IPS DF 6.9 (cell line): ENCODE results near the gene EIF4E3.

Source experiments
- DNase-seq: peaks from one replicate; pipeline ENCODE4 v3.0.0-alpha.2; 2013; ENCODE audit warnings: low read depth, low spot score
- H3K27ac ChIP-seq: one replicate; pipeline ENCODE4 v1.5.1; 2013; ENCODE audit warnings: low read length, control low read depth
- H3K27me3 ChIP-seq: 2 replicates; pipeline ENCODE4 v1.6.1; 2013; ENCODE audit warnings: mild to moderate bottlenecking, low read length; ENCODE audit not compliant: control insufficient read depth, insufficient read depth
- H3K36me3 ChIP-seq: 2 replicates; pipeline ENCODE4 v1.6.1; 2013; ENCODE audit warnings: low read length; ENCODE audit not compliant: control insufficient read depth, insufficient read depth
- H3K4me1 ChIP-seq: 2 replicates; pipeline ENCODE4 v1.6.1; 2013; ENCODE audit warnings: low read length; ENCODE audit not compliant: control insufficient read depth, insufficient read depth
- H3K4me3 ChIP-seq: 2 replicates; pipeline ENCODE4 v1.5.1; 2013; ENCODE audit warnings: mild to moderate bottlenecking, low read length
- H3K9me3 ChIP-seq: 2 replicates; pipeline ENCODE4 v1.6.1; 2013; ENCODE audit warnings: low read length, inconsistent platforms; ENCODE audit not compliant: control insufficient read depth, insufficient read depth
- WGBS: extraction: QIAGEN DNeasy Blood & Tissue Kit; methylation state at CpG from one replicate; pipeline ENCODE4 v1.1.7; 2013; ENCODE audit warnings: mixed read lengths, missing lambda C conversion rate; ENCODE audit not compliant: insufficient read length, insufficient coverage; 5-methylcytosine and 5-hydroxymethylcytosine counted together

EIF4E3 gene

GRCh38 chr3:71692139-71692538 lies 33.1 kb downstream of the EIF4E3 start:
- Histone ChIP-seq H3K4me3 (no peak overlapping the region), H3K27me3 (no peaks in the 10 kb centered on the region), H3K4me1 (no peaks in the 10 kb centered on the region; the same call in 1 of the 2 replicates), H3K36me3 (no peaks in the 10 kb centered on the region), H3K9me3 (no peaks in the 10 kb centered on the region), H3K27ac (no peak overlapping the region)
- no CpG with 5 or more reads among the region's 1 CpG for WGBS
- no peak for DNase-seq

- WGBS: no CpG with 5 or more reads among the region's 4 CpGs
- Histone ChIP-seq H3K4me1 (no peaks in the 10 kb centered on the region; the same call in 1 of the 2 replicates), H3K4me3 (no peak overlapping the region), H3K27me3 (no peaks in the 10 kb centered on the region), H3K36me3 (no peaks in the 10 kb centered on the region), H3K9me3 (no peaks in the 10 kb centered on the region), H3K27ac (no peak overlapping the region)
- DNase-seq: no peak
Measured at GRCh38 chr3:71690341-71690841, 34.8 kb downstream of the EIF4E3 start.

DNA sequence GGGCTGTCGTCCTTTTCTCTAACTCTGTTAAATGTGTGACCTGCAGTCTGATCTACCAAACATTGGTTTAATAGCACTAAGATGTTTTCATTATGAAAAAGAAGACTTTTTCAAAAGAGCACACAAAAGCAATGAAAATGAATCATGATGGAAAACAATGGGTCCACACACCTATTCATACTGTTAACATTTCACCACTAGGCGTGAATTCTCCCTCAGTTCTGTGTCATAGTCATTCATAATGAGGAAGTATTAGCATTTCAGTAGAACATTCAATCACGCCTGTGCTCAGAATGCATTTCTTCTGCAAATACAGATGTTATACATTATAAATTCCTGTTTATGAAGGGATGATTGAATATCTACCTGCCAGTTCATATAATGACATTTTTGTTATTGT lies 35.9 kb downstream of the EIF4E3 start:
- no peak for DNase-seq
- no peaks in the 10 kb centered on the region for H3K9me3 ChIP-seq
- no peaks in the 10 kb centered on the region for H3K36me3 ChIP-seq
- H3K27me3 ChIP-seq: no peaks in the 10 kb centered on the region
- no peak overlapping the region for H3K4me3 ChIP-seq
- H3K27ac ChIP-seq: no peak overlapping the region
- WGBS: no CpG with 5 or more reads among the region's 3 CpGs
- H3K4me1 ChIP-seq: no peaks in the 10 kb centered on the region; the same call in 1 of the 2 replicates

- H3K27me3 ChIP-seq: no peaks in the 10 kb centered on the region
- H3K27ac ChIP-seq: no peak overlapping the region
- no peaks in the 10 kb centered on the region for H3K36me3 ChIP-seq
- no peaks in the 10 kb centered on the region for H3K9me3 ChIP-seq
- no peak for DNase-seq
- H3K4me3 ChIP-seq: no peak overlapping the region
- no peaks in the 10 kb centered on the region; the same call in 1 of the 2 replicates for H3K4me1 ChIP-seq
- no CpG with 5 or more reads among the region's 1 CpG for WGBS
Measured at GRCh38 chr3:71688121-71688520, 37.1 kb downstream of the EIF4E3 start.

DNA sequence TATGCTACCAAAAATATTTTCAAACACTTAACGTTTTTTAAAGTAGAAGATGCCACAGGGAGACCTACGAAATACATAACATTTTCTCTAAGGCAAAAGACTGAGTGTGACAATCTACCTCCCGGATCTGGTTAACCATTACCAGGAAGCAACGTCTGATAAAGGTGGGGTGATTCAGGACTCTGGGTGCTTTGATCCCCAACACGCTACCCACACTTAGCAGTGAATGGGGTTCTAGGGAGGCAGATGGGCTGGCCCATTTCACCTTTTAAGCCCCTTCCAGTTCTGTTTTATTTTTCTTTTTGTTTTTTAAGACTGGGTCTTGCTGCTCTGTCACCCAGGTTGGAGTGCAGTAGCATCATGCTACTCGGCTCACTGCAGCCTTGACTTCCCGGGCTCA lies 39.5 kb downstream of the EIF4E3 start:
- Histone ChIP-seq H3K36me3 (no peaks in the 10 kb centered on the region), H3K4me1 (no peaks in the 10 kb centered on the region; the same call in 1 of the 2 replicates), H3K27me3 (no peaks in the 10 kb centered on the region), H3K9me3 (no peaks in the 10 kb centered on the region), H3K27ac (no peak overlapping the region), H3K4me3 (no peak overlapping the region)
- WGBS: no CpG with 5 or more reads among the region's 7 CpGs
- no peak for DNase-seq

GRCh38 chr3:71684757-71685386 lies 40.3 kb downstream of the EIF4E3 start:
- Histone ChIP-seq H3K36me3 (no peaks in the 10 kb centered on the region), H3K27ac (no peak overlapping the region), H3K4me1 (no peaks in the 10 kb centered on the region; the same call in 1 of the 2 replicates), H3K9me3 (no peaks in the 10 kb centered on the region), H3K27me3 (no peaks in the 10 kb centered on the region), H3K4me3 (no peak overlapping the region)
- WGBS: no CpG with 5 or more reads among the region's 6 CpGs
- no peak for DNase-seq

GRCh38 chr3:71684046-71684756 lies 41.0 kb downstream of the EIF4E3 start:
- DNase-seq: no peak
- WGBS: no CpG with 5 or more reads among the region's 7 CpGs
- H3K9me3 ChIP-seq: no peaks in the 10 kb centered on the region
- no peak overlapping the region for H3K27ac ChIP-seq
- H3K27me3 ChIP-seq: no peaks in the 10 kb centered on the region
- no peaks in the 10 kb centered on the region for H3K36me3 ChIP-seq
- H3K4me3 ChIP-seq: no peak overlapping the region
- no peaks in the 10 kb centered on the region; the same call in 1 of the 2 replicates for H3K4me1 ChIP-seq

DNA sequence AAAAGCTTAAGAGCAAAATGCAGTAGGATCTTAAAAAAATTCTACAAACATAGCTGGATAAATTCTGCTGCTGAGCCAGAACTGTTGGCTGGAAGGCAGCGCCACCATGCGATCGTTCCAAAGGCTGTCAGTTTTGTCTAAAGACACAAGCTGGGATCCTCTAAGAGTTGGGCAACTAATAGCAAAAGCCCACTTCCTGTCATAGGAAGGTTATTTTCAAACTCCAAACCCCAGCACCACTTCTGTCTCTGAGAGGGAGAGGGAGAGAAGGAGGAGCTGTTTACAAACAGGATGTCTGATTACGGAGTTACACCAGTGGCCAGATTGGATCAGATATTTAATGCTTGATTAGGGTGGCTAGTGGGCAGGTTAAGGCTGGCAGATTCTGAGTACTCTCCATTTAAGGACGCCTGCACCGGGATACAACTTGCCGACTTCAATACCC lies 44.0 kb downstream of the EIF4E3 start:
- Histone ChIP-seq H3K4me3 (no peak overlapping the region), H3K36me3 (no peaks in the 10 kb centered on the region), H3K27ac (no peak overlapping the region), H3K9me3 (no peaks in the 10 kb centered on the region), H3K4me1 (no peaks in the 10 kb centered on the region), H3K27me3 (no peaks in the 10 kb centered on the region)
- no CpG with 5 or more reads among the region's 7 CpGs for WGBS
- DNase-seq: peak; percentile 52

- Histone ChIP-seq H3K27ac (no peak overlapping the region), H3K4me1 (no peaks in the 10 kb centered on the region), H3K27me3 (no peaks in the 10 kb centered on the region), H3K9me3 (no peaks in the 10 kb centered on the region), H3K4me3 (no peak overlapping the region), H3K36me3 (no peaks in the 10 kb centered on the region)
- no peak for DNase-seq
- WGBS: no CpG with 5 or more reads among the region's 1 CpG
Measured at GRCh38 chr3:71680603-71681002, 44.6 kb downstream of the EIF4E3 start.

DNA sequence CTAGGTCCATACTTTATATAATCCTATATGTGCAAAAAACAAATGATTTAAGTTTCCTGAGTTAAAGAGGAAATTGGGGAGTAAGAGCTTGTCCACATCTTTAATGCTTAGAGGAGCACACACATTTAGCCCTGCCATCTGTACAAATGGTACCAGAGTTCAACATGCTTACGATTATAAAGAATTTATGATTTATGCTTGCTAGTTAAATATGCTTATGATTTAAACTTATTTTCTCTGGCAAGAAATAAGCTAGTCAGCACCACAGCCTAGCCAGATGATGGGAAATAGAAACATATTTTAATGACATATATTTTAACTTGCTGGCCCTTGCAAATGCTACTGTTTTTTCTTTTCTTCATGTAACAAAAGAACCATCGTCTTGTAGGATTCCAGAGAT lies 48.3 kb downstream of the EIF4E3 start:
- Histone ChIP-seq H3K27me3 (no peaks in the 10 kb centered on the region), H3K4me1 (no peaks in the 10 kb centered on the region), H3K9me3 (no peaks in the 10 kb centered on the region), H3K36me3 (no peaks in the 10 kb centered on the region), H3K27ac (no peak overlapping the region), H3K4me3 (no peak overlapping the region)
- no peak for DNase-seq
- WGBS: no CpG with 5 or more reads among the region's 2 CpGs
